Gastroesophageal sphincter (tissue), 3 donors: ENCODE measurements around the gene DCANP1.

Experiments
- CTCF ChIP-seq, 4 experiments: fragments of 200-600 bp in 2 of 4; fragments of 450-650 bp in 2 of 4; sonication (generic) in 1 of 4; IDR thresholded peaks; one replicate each; pipeline ENCODE4 v1.5.1; 2017 to 2019; ENCODE audit warnings: antibody characterized with exemption in 4 of 4, mild to moderate bottlenecking in 2 of 4, moderate library complexity in 2 of 4
- POLR2A ChIP-seq, 2 donors: fragments of 450-650 bp; IDR thresholded peaks; one replicate each; pipeline ENCODE4 v1.6.1; 2017; ENCODE audit warnings: antibody characterized with exemption in 2 of 2, mild to moderate bottlenecking in 2 of 2, moderate library complexity in 1 of 2
- POLR2AphosphoS5 ChIP-seq: sonication (generic); formaldehyde crosslinking; IDR thresholded peaks from one replicate; pipeline ENCODE4 v1.6.1; 2017; ENCODE audit warnings: antibody characterized with exemption

- TF ChIP-seq POLR2AphosphoS5 (no peak), CTCF (IDR thresholded peaks at IDR 0.05) (no peak), POLR2A (IDR thresholded peaks at IDR 0.05) (no peak)
These were observed 22.8 kb upstream of the DCANP1 start for GRCh38 chr5:135469911-135470310.
